Coronary artery (tissue), 2 donors: Measurements from ENCODE around the gene RAPGEF5.

Experiments
- DNase-seq: peaks from one replicate; pipeline ENCODE4 v3.0.0-alpha.2; 2017; ENCODE audit warnings: low spot score
- H3K27ac ChIP-seq, 2 donors: fragments of 200-600 bp; sonication (generic); one replicate each; pipeline ENCODE4 v1.5.1; 2016 to 2019
- H3K4me3 ChIP-seq: fragments of 200-600 bp; sonication (generic); 2 replicates; pipeline ENCODE4 v1.5.1; 2016; ENCODE audit warnings: mild to moderate bottlenecking, moderate library complexity
- TF ChIP-seq, protein P1 (sequence below): fragments of 200-600 bp; sonication (generic); IDR thresholded peaks from one replicate; pipeline ENCODE4 v1.5.1; 2019; ENCODE audit warnings: antibody characterized with exemption

The RAPGEF5 gene

GRCh38 chr7:22143491-22143890 lies 213.5 kb downstream of the RAPGEF5 start:
- TF ChIP-seq, protein P1, sequence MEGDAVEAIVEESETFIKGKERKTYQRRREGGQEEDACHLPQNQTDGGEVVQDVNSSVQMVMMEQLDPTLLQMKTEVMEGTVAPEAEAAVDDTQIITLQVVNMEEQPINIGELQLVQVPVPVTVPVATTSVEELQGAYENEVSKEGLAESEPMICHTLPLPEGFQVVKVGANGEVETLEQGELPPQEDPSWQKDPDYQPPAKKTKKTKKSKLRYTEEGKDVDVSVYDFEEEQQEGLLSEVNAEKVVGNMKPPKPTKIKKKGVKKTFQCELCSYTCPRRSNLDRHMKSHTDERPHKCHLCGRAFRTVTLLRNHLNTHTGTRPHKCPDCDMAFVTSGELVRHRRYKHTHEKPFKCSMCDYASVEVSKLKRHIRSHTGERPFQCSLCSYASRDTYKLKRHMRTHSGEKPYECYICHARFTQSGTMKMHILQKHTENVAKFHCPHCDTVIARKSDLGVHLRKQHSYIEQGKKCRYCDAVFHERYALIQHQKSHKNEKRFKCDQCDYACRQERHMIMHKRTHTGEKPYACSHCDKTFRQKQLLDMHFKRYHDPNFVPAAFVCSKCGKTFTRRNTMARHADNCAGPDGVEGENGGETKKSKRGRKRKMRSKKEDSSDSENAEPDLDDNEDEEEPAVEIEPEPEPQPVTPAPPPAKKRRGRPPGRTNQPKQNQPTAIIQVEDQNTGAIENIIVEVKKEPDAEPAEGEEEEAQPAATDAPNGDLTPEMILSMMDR: no peak
- H3K4me3 ChIP-seq: no peak overlapping the region
- no peak for DNase-seq
- no peak overlapping the region for H3K27ac ChIP-seq

DNA sequence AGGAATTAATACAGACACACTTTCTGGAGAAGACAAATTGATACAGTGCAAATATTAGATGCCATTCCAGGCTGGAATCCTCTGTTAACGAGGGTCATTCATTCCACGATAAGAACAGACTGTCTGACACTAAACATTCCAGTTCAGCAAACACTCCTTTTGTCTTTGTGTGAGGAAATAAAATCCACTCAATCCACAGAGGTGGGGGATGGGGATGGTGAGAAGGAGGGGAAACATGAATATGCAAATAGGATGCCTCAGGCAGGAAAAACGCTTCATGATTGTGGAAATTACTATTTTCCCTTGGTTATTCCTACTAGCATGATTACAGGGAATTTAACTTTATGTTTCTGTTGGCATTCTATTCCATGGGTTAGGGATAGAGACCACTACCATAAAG lies 214.4 kb downstream of the RAPGEF5 start:
- DNase-seq: no peak
- TF ChIP-seq, protein P1: no peak
- Histone ChIP-seq H3K27ac (no peak overlapping the region), H3K4me3 (no peak overlapping the region)

- Histone ChIP-seq H3K4me3 (no peak overlapping the region), H3K27ac (peak overlapping the region in 1 of 2 donors; percentile 8)
- TF ChIP-seq, protein P1: no peak
- DNase-seq: no peak
Measured at GRCh38 chr7:22141355-22141754, 215.6 kb downstream of the RAPGEF5 start.

GRCh38 chr7:22140578-22140977 lies 216.4 kb downstream of the RAPGEF5 start:
- TF ChIP-seq, protein P1: no peak
- no peak overlapping the region for H3K4me3 ChIP-seq
- no peak overlapping the region for H3K27ac ChIP-seq
- no peak for DNase-seq

GRCh38 chr7:22138886-22139285 lies 218.1 kb downstream of the RAPGEF5 start:
- TF ChIP-seq, protein P1: no peak
- Histone ChIP-seq H3K27ac (no peak overlapping the region), H3K4me3 (no peak overlapping the region)
- no peak for DNase-seq

- Histone ChIP-seq H3K27ac (no peak overlapping the region), H3K4me3 (no peak overlapping the region)
- TF ChIP-seq, protein P1: no peak
- no peak for DNase-seq
Measured at GRCh38 chr7:22138106-22138505, 218.8 kb downstream of the RAPGEF5 start.

- no peak for DNase-seq
- Histone ChIP-seq H3K27ac (no peak overlapping the region), H3K4me3 (no peak overlapping the region)
- TF ChIP-seq, protein P1: no peak
Measured at GRCh38 chr7:22137466-22137865, 219.5 kb downstream of the RAPGEF5 start.
